ENCODE measurements around the gene ANAPC7. TPM values are rescaled to one million over a fixed set of nuclear protein-coding genes. Genes with fewer than 3 reads are reported as not detected.

The ANAPC7 gene
- total and polyA plus RNA-seq, 2 donors, result 39.4 to 56.6 TPM

GRCh38 chr12:110337912-110338710 lies 65.4 kb downstream of the ANAPC7 start:
- WGBS, result 88% methylated on average over 11 of the region's 11 CpGs
- DNase-seq (ENCODE audit: extremely low spot score), result no peak
- Histone ChIP-seq H3K4me3 (ENCODE audit: low read depth, low read length) (no peak overlapping the region), H3K36me3 (ENCODE audit: insufficient read depth) (peaks cover 12% of the 10 kb centered on the region), H3K27ac (ENCODE audit: low read depth) (no peak overlapping the region), H3K4me1 (ENCODE audit: insufficient read depth) (no peaks in the 10 kb centered on the region)

- Histone ChIP-seq H3K36me3 (ENCODE audit: insufficient read depth) (peaks cover 9% of the 10 kb centered on the region), H3K4me3 (ENCODE audit: low read depth, low read length) (no peak overlapping the region), H3K4me1 (ENCODE audit: insufficient read depth) (no peaks in the 10 kb centered on the region), H3K27ac (ENCODE audit: low read depth) (no peak overlapping the region)
- WGBS, result 81% methylated on average over 4 of the region's 4 CpGs
- DNase-seq (ENCODE audit: extremely low spot score), result no peak
These were observed 67.9 kb downstream of the ANAPC7 start for GRCh38 chr12:110335481-110336045.

GRCh38 chr12:110333201-110333600 lies 70.3 kb downstream of the ANAPC7 start:
- Histone ChIP-seq H3K4me1 (ENCODE audit: insufficient read depth) (no peaks in the 10 kb centered on the region), H3K36me3 (ENCODE audit: insufficient read depth) (peaks cover 12% of the 10 kb centered on the region), H3K27ac (ENCODE audit: low read depth) (no peak overlapping the region), H3K4me3 (ENCODE audit: low read depth, low read length) (no peak overlapping the region)
- DNase-seq (ENCODE audit: extremely low spot score), result no peak

- DNase-seq (ENCODE audit: extremely low spot score), result no peak
- peaks cover 14% of the 10 kb centered on the region for H3K36me3 ChIP-seq (ENCODE audit: insufficient read depth)
- H3K4me3 ChIP-seq (ENCODE audit: low read depth, low read length), result no peak overlapping the region
- H3K27ac ChIP-seq (ENCODE audit: low read depth), result no peak overlapping the region
- H3K4me1 ChIP-seq (ENCODE audit: insufficient read depth), result no peaks in the 10 kb centered on the region
These were observed 73.0 kb downstream of the ANAPC7 start for GRCh38 chr12:110330544-110330943.

- no peak for DNase-seq (ENCODE audit: extremely low spot score)
- peaks cover 14% of the 10 kb centered on the region for H3K36me3 ChIP-seq (ENCODE audit: insufficient read depth)
- no peak overlapping the region for H3K27ac ChIP-seq (ENCODE audit: low read depth)
- no peaks in the 10 kb centered on the region for H3K4me1 ChIP-seq (ENCODE audit: insufficient read depth)
- H3K4me3 ChIP-seq (ENCODE audit: low read depth, low read length), result no peak overlapping the region
- 66% methylated on average over 3 of the region's 3 CpGs for WGBS
These were observed 73.4 kb downstream of the ANAPC7 start for GRCh38 chr12:110330124-110330523.

- DNase-seq (ENCODE audit: extremely low spot score), result no peak
- peaks cover 11% of the 10 kb centered on the region for H3K36me3 ChIP-seq (ENCODE audit: insufficient read depth)
- 91% methylated on average over 4 of the region's 4 CpGs for WGBS
These were observed 73.8 kb downstream of the ANAPC7 start for GRCh38 chr12:110329710-110330109.

More at GRCh38 chr12:110329710-110330109, 73.8 kb downstream of the ANAPC7 start:
- H3K4me1 ChIP-seq (ENCODE audit: insufficient read depth), result no peaks in the 10 kb centered on the region
- no peak overlapping the region for H3K4me3 ChIP-seq (ENCODE audit: low read depth, low read length)
- H3K27ac ChIP-seq (ENCODE audit: low read depth), result no peak overlapping the region

Small RNA genes lying within 50 kb of the gene (small RNA-seq; reads per million reads assigned to genes)
- not detected for gene RN7SL769P

Other genes with a start within 250 kb of the ANAPC7 start
- 138 TPM for gene ATP2A2, start 122.5 kb downstream of the ANAPC7 start, total RNA-seq
- 173 TPM for gene ATP2A2, start 122.5 kb downstream of the ANAPC7 start, polyA plus RNA-seq
- 151 TPM for gene ARPC3, start 46.6 kb upstream of the ANAPC7 start, total RNA-seq
- gene ARPC3, start 46.6 kb upstream of the ANAPC7 start, polyA plus RNA-seq, result 220 TPM
- gene GPN3, start 64.5 kb upstream of the ANAPC7 start, total RNA-seq, result 17.2 TPM
- 41.2 TPM for gene GPN3, start 64.5 kb upstream of the ANAPC7 start, polyA plus RNA-seq
- 17.0 TPM for gene FAM216A, start 65.1 kb upstream of the ANAPC7 start, total RNA-seq
- 10.7 TPM for gene FAM216A, start 65.1 kb upstream of the ANAPC7 start, polyA plus RNA-seq
- gene VPS29, start 98.4 kb upstream of the ANAPC7 start, total RNA-seq, result 114 TPM
- gene VPS29, start 98.4 kb upstream of the ANAPC7 start, polyA plus RNA-seq, result 158 TPM
- 2.1 TPM for gene RAD9B, start 98.6 kb upstream of the ANAPC7 start, total RNA-seq
- 0.51 TPM for gene RAD9B, start 98.6 kb upstream of the ANAPC7 start, polyA plus RNA-seq
- 15.0 TPM for gene PPTC7, start 179.6 kb upstream of the ANAPC7 start, total RNA-seq
- gene PPTC7, start 179.6 kb upstream of the ANAPC7 start, polyA plus RNA-seq, result 20.8 TPM
- gene TCTN1, start 210.4 kb upstream of the ANAPC7 start, total RNA-seq, result 82.5 TPM
- 22.5 TPM for gene TCTN1, start 210.4 kb upstream of the ANAPC7 start, polyA plus RNA-seq